Naive thymus-derived CD4-positive, alpha-beta T cell (primary cell): Measurements from ENCODE around the gene UGT1A8. TPM values are rescaled to one million over a fixed set of nuclear protein-coding genes. Genes with fewer than 3 reads are reported as not detected.

ENCODE experiments used
- ATAC-seq: fragments of 150-1000 bp; cut with Tn5 transposase; 2 replicates; pipeline ENCODE4 v1.10.0; 2021; ENCODE audit warnings: mild to moderate bottlenecking, moderate library complexity
- CTCF ChIA-PET: fragments of 350-600 bp; sonication (Branson Sonifier 250); formaldehyde crosslinking; loops from one replicate; lab custom pipeline; 2021; ENCODE audit warnings: antibody characterized with exemption; lab: Charles Lee
- POLR2A ChIA-PET: fragments of 350-600 bp; sonication (Branson Sonifier 250); formaldehyde crosslinking; loops from one replicate; lab custom pipeline; 2021; ENCODE audit warnings: antibody characterized with exemption, inconsistent platforms; lab: Charles Lee
- DNase-seq, 9 donors: peaks; one replicate each; pipeline versions ENCODE4 v3.0.0 to v3.0.0-alpha.2; 2020 to 2022; ENCODE audit warnings: mixed read lengths in 1 of 9
- H3K27ac ChIP-seq: one replicate; pipeline ENCODE4 v1.7.0; 2013; ENCODE audit warnings: mild to moderate bottlenecking, low read depth, low read length, moderate library complexity
- H3K27me3 ChIP-seq, 2 donors: one replicate each; pipeline ENCODE4 v1.7.0; 2013; ENCODE audit warnings: low read length in 2 of 2, mild to moderate bottlenecking in 2 of 2, moderate library complexity in 2 of 2; ENCODE audit not compliant: control insufficient read depth in 2 of 2, insufficient read depth in 2 of 2
- H3K36me3 ChIP-seq, 3 experiments: 1 replicate in 2 of 3; 2 replicates in 1 of 3; pipeline ENCODE4 v1.7.0; 2013; ENCODE audit warnings: low read length in 3 of 3, mild to moderate bottlenecking in 3 of 3, moderate library complexity in 1 of 3; ENCODE audit not compliant: insufficient read depth in 3 of 3, control insufficient read depth in 2 of 3
- H3K4me1 ChIP-seq, 2 donors: one replicate each; pipeline ENCODE4 v1.7.0; 2013; ENCODE audit warnings: low read length in 2 of 2, mild to moderate bottlenecking in 2 of 2, moderate library complexity in 1 of 2; ENCODE audit not compliant: control insufficient read depth in 2 of 2, insufficient read depth in 2 of 2
- H3K4me3 ChIP-seq: 2 replicates; pipeline ENCODE4 v1.7.0; 2013; ENCODE audit warnings: mild to moderate bottlenecking, low read length
- H3K9me3 ChIP-seq, 3 experiments: 1 replicate in 2 of 3; 2 replicates in 1 of 3; pipeline ENCODE4 v1.7.0; 2013; ENCODE audit warnings: low read length in 3 of 3; ENCODE audit not compliant: control insufficient read depth in 2 of 3
- H3K27ac Mint-ChIP-seq, 9 donors: one replicate each; pipeline ENCODE4 v1.8.0; 2020 to 2022; ENCODE audit warnings: mixed read lengths in 9 of 9, mild to moderate bottlenecking in 8 of 9, moderate library complexity in 5 of 9, inconsistent platforms in 2 of 9
- H3K27me3 Mint-ChIP-seq, 5 donors: one replicate each; pipeline ENCODE4 v1.8.0; 2021 to 2022; ENCODE audit warnings: mixed read lengths in 5 of 5, mild to moderate bottlenecking in 1 of 5
- H3K36me3 Mint-ChIP-seq, 5 donors: one replicate each; pipeline ENCODE4 v1.8.0; 2020 to 2022; ENCODE audit warnings: mixed read lengths in 5 of 5, mild to moderate bottlenecking in 3 of 5, inconsistent platforms in 1 of 5
- H3K4me1 Mint-ChIP-seq, 7 donors: one replicate each; pipeline ENCODE4 v1.8.0; 2020 to 2022; ENCODE audit warnings: mixed read lengths in 7 of 7, mild to moderate bottlenecking in 3 of 7, inconsistent platforms in 1 of 7
- H3K4me3 Mint-ChIP-seq, 10 donors: one replicate each; pipeline ENCODE4 v1.8.0; 2020 to 2022; ENCODE audit warnings: mild to moderate bottlenecking in 10 of 10, mixed read lengths in 10 of 10, moderate library complexity in 6 of 10, inconsistent platforms in 2 of 10
- H3K9me3 Mint-ChIP-seq, 11 donors: one replicate each; pipeline ENCODE4 v1.8.0; 2020 to 2022; ENCODE audit warnings: mixed read lengths in 11 of 11, mild to moderate bottlenecking in 4 of 11, inconsistent platforms in 1 of 11, moderate library complexity in 1 of 11
- intact Hi-C, 2 donors: fragments of 100-400 bp; cut with micrococcal nuclease; formaldehyde crosslinking; loops; one replicate each; pipeline ENCODE4 v1.15.1; 2023
- polyA plus RNA-seq, 2 donors: library from polyadenylated mRNA; unstranded; fragments of 300-500 nt; fragmentation: Illumina TruSeq; gene quantifications; one replicate each; pipeline ENCODE4 v1.2.3, GENCODE V29; 2021
- total RNA-seq, 6 experiments: library from RNA in 5 of 6; stranded (reverse) in 5 of 6; gene quantifications; 1 replicate in 5 of 6; 2 replicates in 1 of 6; pipeline ENCODE4 v1.2.3 and lab custom pipeline; 2021 to 2026

The UGT1A8 gene
- total and polyA plus RNA-seq, 7 experiments from 2014 or later: not detected

DNA sequence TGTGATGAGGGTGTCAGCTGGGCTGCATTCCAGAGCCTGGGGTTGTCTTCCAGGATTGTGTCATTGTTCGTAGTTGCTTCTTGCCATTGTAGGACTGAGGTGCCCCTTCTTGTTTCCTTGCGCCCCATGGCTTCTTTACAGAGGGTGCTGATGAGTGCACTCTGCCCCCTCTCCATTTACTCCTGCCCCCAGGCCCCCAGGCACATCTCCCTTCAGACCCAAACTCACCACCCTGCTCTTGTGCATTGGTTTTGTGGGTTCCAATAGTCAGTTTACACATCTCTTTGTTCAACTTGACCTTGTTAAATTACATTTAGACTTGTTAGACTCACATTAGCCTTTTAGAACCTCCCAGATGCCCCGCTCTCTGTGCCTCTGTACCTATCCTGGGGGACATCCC is 203.8 kb downstream of the UGT1A8 start:
- Mint-ChIP-seq H3K4me3 (no peak overlapping the region), H3K27me3 (peaks cover 0 to 15% (median 5%) of the 10 kb centered on the region in 5 donors), H3K27ac (no peak overlapping the region), H3K4me1 (no peaks in the 10 kb centered on the region), H3K36me3 (no peaks in the 10 kb centered on the region), H3K9me3 (peaks cover 0 to 4% (median 0%) of the 10 kb centered on the region in 11 donors)
- DNase-seq: no peak
- Histone ChIP-seq H3K36me3 (no peaks in the 10 kb centered on the region), H3K27ac (no peak overlapping the region), H3K4me1 (no peaks in the 10 kb centered on the region), H3K4me3 (no peak overlapping the region), H3K27me3 (no peaks in the 10 kb centered on the region), H3K9me3 (no peaks in the 10 kb centered on the region)
- intact Hi-C loops: no loop called here
- CTCF ChIA-PET: no interaction called here
- ATAC-seq: no peak
- POLR2A ChIA-PET: no interaction called here

DNA sequence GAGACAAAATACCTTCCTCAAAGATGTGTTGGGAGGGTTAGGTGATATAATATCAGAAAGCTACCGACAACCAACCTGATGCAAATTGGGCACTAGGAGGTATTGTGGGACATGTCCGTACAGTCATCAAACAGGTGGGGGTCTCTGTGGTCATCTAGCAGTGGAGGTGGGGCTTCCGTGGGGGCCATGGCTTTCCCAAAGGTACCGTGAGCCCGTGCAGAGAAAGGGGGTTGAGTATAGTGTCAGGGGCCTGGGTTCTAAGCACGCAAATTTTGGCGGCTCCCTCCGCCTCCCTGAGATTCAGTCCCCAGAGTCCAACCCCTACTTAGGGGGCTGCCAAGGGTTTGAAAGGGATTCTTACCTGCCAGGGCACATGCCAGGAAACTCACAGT is 204.3 kb downstream of the UGT1A8 start:
- ChIA-PET CTCF (no interaction called here), POLR2A (no interaction called here)
- Mint-ChIP-seq H3K4me3 (no peak overlapping the region), H3K9me3 (peaks cover 0 to 4% (median 0%) of the 10 kb centered on the region in 11 donors), H3K4me1 (no peaks in the 10 kb centered on the region), H3K27ac (no peak overlapping the region), H3K36me3 (no peaks in the 10 kb centered on the region), H3K27me3 (peaks cover 0 to 16% (median 5%) of the 10 kb centered on the region in 5 donors)
- intact Hi-C loops: no loop called here
- no peaks in the 10 kb centered on the region for H3K9me3 ChIP-seq
- ATAC-seq (no peak), DNase-seq (no peak)
- H3K27ac ChIP-seq: no peak overlapping the region
- H3K27me3 ChIP-seq: no peaks in the 10 kb centered on the region
- H3K4me3 ChIP-seq: no peak overlapping the region
- no peaks in the 10 kb centered on the region for H3K36me3 ChIP-seq
- H3K4me1 ChIP-seq: no peaks in the 10 kb centered on the region

DNA sequence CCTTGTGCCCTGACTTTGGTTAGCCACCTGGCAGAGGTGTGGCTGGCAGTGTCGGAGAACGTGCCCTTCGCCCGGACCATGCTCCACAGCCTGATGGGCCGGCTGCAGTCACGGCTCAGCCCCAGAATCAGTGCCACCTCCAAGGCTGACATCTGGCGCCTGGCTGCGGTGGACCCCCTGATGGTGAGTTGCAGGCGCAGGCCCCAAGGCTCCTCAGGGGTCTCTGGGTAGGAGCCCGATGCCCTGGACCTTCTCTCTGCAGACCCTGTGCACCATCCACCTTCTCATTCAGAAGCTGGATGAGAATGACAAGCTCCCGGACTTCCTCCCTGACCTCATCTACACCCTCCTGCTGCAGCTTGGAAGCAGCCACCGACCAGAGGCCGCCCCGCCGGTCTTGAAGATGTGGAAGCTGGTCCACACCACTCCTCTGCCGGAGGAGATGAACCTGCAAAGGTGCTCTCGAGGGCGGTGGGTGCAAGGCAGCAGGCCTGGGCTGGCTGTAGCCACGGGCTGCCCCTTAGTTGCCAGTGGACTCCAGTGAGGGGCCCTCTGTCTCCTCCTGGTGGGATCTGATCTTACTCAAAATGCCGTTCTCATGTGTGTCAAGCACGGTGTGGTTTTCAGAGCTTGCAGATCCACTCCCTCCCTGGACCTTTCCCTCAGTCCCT is 204.8 kb downstream of the UGT1A8 start:
- H3K4me1 ChIP-seq: no peaks in the 10 kb centered on the region
- no peaks in the 10 kb centered on the region for H3K9me3 ChIP-seq
- intact Hi-C loops: no loop called here
- Mint-ChIP-seq H3K4me1 (no peaks in the 10 kb centered on the region), H3K27me3 (peaks cover 0 to 17% (median 5%) of the 10 kb centered on the region in 5 donors), H3K9me3 (peaks cover 0 to 4% (median 0%) of the 10 kb centered on the region in 11 donors), H3K36me3 (no peaks in the 10 kb centered on the region), H3K4me3 (no peak overlapping the region), H3K27ac (no peak overlapping the region)
- ATAC-seq (no peak), DNase-seq (no peak)
- no peaks in the 10 kb centered on the region for H3K27me3 ChIP-seq
- no peak overlapping the region for H3K4me3 ChIP-seq
- CTCF ChIA-PET: no interaction called here
- H3K36me3 ChIP-seq: no peaks in the 10 kb centered on the region
- no peak overlapping the region for H3K27ac ChIP-seq
- POLR2A ChIA-PET: no interaction called here

Other genes starting within 250 kb of the UGT1A8 start
- 10 to 100 TPM; 14.4 to 24.3 (median 20.8) TPM for gene USP40, start 50.9 kb upstream of the UGT1A8 start, total RNA-seq
- 1 to 10 TPM; 3.9 to 8.1 TPM for gene USP40, start 50.9 kb upstream of the UGT1A8 start, polyA plus RNA-seq
- gene UGT1A10, start 18.8 kb downstream of the UGT1A8 start, total RNA-seq: not detected
- gene UGT1A10, start 18.8 kb downstream of the UGT1A8 start, polyA plus RNA-seq: not detected
- gene UGT1A9, start 54.3 kb downstream of the UGT1A8 start, total RNA-seq: not detected
- gene UGT1A9, start 54.3 kb downstream of the UGT1A8 start, polyA plus RNA-seq: not detected
- not detected for gene UGT1A7, start 64.3 kb downstream of the UGT1A8 start, total RNA-seq
- not detected for gene UGT1A7, start 64.3 kb downstream of the UGT1A8 start, polyA plus RNA-seq
- not detected for gene UGT1A6, start 75.3 kb downstream of the UGT1A8 start, total RNA-seq
- gene UGT1A6, start 75.3 kb downstream of the UGT1A8 start, polyA plus RNA-seq: not detected
- not detected for gene UGT1A5, start 95.3 kb downstream of the UGT1A8 start, total RNA-seq
- gene UGT1A5, start 95.3 kb downstream of the UGT1A8 start, polyA plus RNA-seq: not detected
- not detected for gene UGT1A4, start 101.1 kb downstream of the UGT1A8 start, total RNA-seq
- gene UGT1A4, start 101.1 kb downstream of the UGT1A8 start, polyA plus RNA-seq: not detected
- gene UGT1A3, start 111.4 kb downstream of the UGT1A8 start, total RNA-seq: not detected
- not detected for gene UGT1A3, start 111.4 kb downstream of the UGT1A8 start, polyA plus RNA-seq
- not detected for gene UGT1A1, start 142.6 kb downstream of the UGT1A8 start, total RNA-seq
- not detected for gene UGT1A1, start 142.6 kb downstream of the UGT1A8 start, polyA plus RNA-seq
- not detected for gene MROH2A, start 160.7 kb downstream of the UGT1A8 start, total RNA-seq
- not detected for gene MROH2A, start 160.7 kb downstream of the UGT1A8 start, polyA plus RNA-seq
- 10 to 100 TPM in 1 of 5 experiments, under 1 TPM in 2, not detected in 2; 0.11 to 67.1 (median 0.27) TPM for gene HJURP, start 236.9 kb downstream of the UGT1A8 start, total RNA-seq
- gene HJURP, start 236.9 kb downstream of the UGT1A8 start, polyA plus RNA-seq: under 1 TPM in 1 of 2 donors, not detected in 1; 0.40 TPM